GM19452 (cell line): Measurements from ENCODE around the gene NFIA.

Source experiments
- ATAC-seq: cut with Tn5 transposase; IDR thresholded peaks from one replicate; pipeline ENCODE4 v1.9.1; 2021; ENCODE audit not compliant: unreplicated experiment

The NFIA gene

DNA sequence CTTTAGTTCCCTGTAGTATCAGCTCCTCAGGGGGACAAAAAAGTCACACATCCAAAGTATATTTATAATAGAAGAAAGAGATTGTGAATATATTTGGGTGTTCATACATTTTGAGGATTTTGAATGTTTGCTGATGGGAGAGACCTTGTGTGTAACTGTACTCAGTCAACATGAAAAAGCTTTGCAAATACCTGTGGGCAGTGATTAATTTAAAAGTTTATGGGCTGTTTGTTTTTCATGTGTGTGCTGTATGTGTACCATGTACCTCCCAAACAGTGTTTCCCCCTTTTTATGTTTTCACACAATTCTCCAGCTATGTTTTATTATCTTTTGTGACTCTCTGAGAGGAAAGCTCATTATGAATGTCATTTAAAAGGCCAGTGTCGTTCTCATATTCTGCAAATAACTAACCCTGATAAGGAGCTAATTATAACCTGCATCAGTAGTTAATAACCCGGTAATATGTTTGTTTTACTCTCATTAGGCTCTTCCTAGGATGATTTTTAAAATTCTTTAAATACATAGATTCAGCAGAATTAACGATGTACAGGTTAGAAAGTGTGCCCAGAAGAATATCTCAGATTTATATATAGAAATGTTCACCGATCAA lies 271.5 kb downstream of the NFIA start:
- no peak for ATAC-seq

GRCh38 chr1:61356016-61356415 lies 273.7 kb downstream of the NFIA start:
- no peak for ATAC-seq

- no peak for ATAC-seq
Observed at GRCh38 chr1:61356995-61357394, 274.6 kb downstream of the NFIA start.

DNA sequence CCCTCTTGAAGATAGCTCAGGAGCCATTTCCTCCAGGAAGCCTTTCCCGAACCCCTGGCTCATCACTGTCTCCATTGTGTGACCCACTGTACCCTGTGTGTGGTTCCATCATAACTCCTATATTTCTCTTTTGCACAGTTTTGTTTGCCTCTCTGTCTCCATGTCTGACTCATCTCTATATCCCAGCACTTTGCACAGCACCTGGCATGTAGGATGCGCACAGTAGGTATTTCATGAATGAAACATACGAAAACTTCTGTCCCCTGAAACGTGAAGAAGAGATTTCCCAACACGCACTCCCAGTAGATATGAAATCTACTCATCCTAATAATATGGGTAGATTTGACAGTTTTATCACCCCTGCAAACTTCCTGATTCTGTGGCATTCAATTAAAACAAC lies 275.2 kb downstream of the NFIA start:
- no peak for ATAC-seq

GRCh38 chr1:61358770-61359455 lies 276.6 kb downstream of the NFIA start:
- no peak for ATAC-seq

DNA sequence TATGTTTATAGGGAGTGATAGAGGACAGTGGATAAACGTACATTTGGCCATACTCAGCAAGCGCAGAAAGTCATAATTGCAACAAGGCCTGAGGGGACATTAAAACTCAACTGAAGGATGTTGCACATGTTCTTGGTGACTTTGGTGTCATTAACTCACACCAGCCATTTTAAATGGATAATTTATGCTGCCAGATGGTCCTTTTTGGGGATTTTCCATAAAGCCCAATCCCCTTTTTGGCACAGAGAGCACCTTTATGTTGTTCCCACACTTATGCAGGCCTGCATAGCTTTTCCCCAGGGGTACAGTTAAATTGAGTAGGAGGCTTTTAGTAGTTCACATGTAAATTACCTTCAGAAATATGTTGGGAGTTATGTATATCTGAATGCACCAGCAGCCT lies 279.6 kb downstream of the NFIA start:
- no peak for ATAC-seq

DNA sequence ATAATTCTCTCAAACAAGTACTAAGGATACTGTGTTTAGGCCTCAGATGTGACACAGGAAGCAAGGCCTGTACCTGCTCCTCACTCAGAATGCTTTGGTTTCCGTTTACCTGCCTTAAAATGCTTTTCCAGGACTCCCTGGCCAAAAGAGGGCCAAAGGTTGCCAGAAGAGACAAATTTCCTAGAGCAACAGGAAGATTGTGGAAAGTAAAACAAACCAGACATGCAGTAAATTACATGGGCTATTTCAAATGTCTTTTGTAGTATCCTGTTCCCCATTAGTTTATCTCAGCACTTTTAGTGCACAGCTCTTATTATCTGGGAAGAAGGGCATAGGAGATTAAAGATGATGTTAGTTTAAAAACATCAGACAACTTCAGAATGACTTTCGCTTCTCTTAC lies 280.0 kb downstream of the NFIA start:
- no peak for ATAC-seq

DNA sequence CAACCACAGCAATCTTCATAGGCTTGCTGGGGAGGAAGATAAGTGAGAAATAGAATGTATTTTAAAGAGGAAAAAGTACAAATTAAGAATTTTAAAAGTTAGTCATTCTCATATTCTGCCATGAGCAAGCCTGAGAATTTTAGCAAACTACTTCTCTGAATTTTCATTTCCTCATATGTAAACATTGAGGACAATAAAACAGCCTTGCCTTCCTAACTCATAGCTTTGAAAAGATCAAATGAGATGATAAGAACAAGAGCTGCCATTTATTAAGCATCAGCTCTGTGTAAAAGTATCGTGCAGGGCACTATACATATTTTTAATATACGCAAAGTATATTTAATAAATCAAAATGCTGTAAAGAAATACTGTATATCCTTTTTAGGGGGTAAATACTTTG lies 286.0 kb downstream of the NFIA start:
- ATAC-seq: no peak

DNA sequence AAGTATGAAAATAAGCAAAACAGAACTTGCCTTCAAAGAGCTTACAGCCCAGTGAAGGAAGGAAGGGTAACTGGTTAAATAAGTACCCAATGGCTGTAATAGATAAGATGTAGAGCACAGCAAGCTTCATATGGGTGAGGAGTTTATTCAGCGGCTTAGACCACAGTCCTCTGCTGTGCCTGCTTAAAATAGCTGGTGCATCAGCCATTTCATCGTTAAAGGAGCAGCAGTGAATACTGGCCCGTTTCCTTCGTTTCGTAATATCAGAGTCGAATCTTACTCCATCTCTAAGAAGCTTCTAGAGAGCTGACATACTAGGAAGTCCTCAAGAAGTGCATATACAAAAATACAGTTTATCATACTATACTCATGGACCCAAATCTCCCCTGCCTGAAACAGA lies 286.5 kb downstream of the NFIA start:
- ATAC-seq: no peak

DNA sequence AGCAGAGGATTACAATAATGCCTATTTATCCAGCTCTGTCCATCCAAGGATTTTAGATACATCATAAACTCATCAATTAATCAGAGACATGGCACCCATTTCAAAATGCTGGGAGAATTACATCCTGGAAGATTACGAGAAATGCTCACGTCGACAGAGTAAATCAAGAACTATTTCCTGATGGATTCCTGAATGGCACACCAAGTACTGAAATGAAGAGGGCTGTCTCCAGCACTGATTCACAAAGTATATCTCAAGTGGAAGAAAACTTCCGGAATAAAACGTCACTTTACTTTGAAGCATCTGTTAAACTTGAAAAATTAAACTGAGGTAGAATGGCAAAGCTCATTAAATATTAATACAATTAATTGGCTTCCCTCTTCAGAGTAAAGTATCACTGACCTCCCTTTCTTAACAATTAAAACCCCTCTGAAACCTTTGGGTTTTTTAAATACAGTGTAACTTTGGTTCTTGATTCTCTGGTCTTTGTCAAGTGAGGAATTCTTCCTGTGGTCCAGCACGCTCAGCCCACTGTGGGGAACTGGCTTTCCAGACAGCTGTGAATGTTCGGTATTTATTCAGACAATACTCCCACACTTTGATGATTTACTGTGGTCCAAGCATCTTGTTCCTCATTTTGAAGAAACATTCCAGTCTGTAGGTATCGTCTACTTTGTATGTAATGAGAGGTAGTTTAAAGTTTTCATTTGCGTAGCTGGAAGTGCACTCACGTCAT lies 288.0 kb downstream of the NFIA start:
- no peak for ATAC-seq

- ATAC-seq: no peak
Observed at GRCh38 chr1:61370913-61371279, 288.5 kb downstream of the NFIA start.

DNA sequence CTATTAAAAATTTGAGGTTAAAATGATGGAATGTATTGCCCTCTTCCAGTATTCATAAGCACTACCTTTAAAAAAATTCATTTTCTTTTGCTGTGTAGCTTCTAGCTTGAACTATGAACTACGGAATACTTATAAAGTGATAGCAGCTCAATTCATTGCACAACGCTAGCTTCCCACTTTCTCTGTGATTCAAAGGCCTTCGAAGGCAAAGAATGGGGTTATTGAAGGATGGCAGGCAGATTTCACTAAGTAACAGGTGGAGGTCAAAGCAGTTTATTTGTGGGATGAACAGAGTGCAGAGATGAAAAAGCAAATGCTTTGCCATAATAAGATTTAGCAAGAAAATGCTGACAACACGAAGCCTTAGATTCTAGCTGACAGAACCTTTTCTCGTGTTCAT lies 290.6 kb downstream of the NFIA start:
- ATAC-seq: no peak

- no peak for ATAC-seq
Observed at GRCh38 chr1:61374156-61374555, 291.8 kb downstream of the NFIA start.

DNA sequence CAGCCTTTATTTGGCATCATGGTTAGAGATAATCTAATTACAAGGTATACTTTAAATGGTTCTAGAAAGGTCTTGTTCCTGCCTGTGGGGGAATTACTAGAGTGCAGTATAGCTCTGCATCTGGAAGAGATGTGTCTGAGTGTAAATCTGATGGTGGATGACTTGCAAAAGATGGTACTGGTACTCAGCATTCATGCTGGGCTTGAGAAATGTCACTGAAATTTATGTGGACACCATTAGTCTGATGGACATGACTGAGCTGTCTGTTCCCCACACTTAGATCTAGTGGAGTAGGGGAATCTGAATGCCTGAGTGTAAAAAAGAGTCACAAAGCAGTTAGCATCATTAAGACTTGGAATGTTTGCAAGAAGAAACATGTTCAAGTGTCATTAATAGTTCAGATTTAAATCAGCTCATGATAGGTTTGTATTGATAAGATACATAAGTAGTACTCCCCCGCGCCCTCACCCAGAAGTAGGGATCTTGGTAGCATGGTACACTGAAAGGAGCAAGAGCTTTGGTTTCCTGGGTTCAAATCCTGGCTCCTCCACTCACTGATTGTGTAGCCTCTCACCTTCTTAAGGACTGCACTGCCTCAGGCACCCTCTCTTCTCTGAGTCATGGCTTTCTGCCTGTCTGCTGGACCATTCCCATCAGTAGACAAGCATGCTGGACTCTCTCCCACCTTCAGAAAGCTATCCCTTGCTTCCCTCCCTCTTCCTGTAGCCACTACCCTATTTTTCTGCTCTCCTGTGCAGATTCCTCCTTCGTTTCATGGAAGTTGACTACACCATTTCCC lies 292.9 kb downstream of the NFIA start:
- no peak for ATAC-seq

DNA sequence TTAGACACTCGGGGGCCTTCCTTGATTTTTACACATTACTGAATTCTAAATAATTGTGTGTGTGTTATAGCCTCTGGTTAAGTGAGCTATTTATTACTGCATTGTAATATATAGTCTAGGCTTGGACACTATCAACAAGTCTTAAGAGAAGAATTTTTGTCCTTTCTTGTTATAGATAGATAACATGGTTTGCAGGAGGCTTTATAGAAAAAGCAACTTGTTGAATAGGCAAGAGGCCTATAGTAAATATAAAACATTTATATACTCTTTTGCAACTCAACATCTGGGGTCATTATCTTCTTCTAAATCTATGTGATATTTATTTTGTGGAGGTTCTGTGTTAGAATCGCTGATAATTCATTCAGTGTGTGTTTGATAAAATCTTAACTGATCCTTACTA lies 293.8 kb downstream of the NFIA start:
- no peak for ATAC-seq

GRCh38 chr1:61377242-61377958 lies 295.0 kb downstream of the NFIA start:
- ATAC-seq: no peak

GRCh38 chr1:61378494-61379180 lies 296.3 kb downstream of the NFIA start:
- no peak for ATAC-seq

GRCh38 chr1:61379693-61380092 lies 297.3 kb downstream of the NFIA start:
- ATAC-seq: no peak

DNA sequence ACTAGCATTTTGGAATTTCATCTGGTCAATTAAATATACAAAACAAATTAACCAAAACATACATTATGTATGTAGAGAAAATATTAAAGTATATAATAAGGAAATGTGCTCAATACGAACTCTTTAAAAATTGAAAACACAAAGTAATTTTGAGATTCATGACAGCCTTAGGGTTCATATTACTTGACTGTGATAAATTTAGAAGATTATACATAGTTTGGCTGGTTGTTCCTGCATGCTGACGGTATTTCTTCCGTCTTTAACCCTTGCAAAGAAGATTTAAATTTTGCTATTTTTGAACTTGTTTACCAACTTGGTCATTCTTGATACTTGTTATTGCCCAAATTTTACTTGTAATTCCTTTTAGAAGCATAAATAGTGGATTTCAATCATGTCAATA lies 298.2 kb downstream of the NFIA start:
- no peak for ATAC-seq

DNA sequence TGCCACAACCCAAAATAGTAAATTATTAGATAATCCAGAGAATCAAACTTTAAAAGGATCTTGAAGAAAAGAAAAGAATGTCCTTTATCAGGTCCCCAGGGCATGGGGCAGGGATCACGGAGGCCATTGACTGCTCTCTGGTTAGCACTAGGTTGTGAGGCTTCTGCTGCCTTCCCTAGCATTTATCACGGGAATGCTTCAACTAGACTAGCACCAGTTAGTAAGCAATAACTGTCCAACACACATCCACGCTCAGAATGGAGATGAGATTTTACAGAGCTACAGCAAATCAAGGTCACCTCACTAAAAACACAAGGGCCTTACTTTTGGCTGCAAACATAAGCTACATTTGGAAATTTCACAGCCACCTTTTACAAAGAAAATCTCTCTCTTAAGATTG lies 304.0 kb downstream of the NFIA start:
- ATAC-seq: no peak
